ENCODE measurements around the gene GAS6. TPM values are rescaled to one million over a fixed set of nuclear protein-coding genes. Genes with fewer than 3 reads are reported as not detected.

Gene GAS6
- total RNA-seq, 1 donor from 2014 or later = 11.5 TPM

DNA sequence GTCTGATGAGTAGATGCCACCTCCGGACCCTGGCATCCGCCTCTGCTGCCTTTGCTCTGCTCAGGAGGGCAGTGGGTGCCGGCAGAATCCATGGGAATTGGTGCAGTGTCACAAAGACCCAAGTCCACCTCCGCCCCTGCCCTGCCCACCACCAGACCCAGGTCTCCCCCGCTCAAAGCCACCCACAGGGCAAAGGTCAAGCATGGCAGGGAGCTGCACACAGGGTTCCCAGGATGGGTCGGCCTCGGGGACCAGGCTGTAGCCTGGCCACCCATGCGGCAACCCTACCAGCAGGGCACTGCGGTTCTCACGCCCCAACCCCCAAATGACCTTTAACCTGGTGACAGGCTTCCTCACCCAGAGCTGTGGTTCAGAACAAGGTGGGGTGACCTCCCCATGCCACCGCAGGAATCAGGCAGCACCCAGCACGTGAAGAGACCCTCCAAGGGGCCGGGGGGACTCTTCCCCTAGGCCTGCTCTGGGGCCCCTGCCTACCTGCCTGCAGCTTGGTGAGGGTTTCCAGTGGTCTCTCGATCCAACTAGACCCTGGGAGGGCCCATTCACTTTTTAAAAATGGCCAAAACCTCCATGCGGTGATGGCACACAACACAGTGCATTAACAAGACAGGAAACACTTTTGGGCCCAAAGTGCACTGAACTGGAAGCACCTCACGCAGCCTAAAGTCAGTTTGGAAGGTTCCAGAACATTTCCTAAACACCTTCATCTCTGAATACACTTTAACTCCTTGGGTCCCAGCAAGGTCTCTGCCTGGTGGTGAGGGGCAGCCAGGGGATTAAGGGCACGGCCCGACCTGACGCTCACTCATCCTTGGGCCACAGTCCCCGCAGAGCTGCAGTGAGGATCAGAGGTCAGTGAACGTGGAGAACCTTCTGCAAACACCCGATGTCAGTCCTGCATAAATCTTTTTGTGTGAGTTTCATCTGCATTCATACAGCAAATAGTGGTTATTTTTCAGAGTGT is 11.0 kb downstream of the GAS6 start:
- Mint-ChIP-seq H3K4me1 (ENCODE audit: low read depth) (peaks cover 7% of the 10 kb centered on the region), H3K4me3 (ENCODE audit: low read depth) (no peak overlapping the region), H3K27ac (no peak overlapping the region), H3K36me3 (ENCODE audit: insufficient read depth) (no peaks in the 10 kb centered on the region), H3K27me3 (no peaks in the 10 kb centered on the region), H3K9me3 (ENCODE audit: low read depth) (no peaks in the 10 kb centered on the region)
- no peak for DNase-seq (ENCODE audit: low spot score, unreplicated experiment)
- TF ChIP-seq, protein P1, sequence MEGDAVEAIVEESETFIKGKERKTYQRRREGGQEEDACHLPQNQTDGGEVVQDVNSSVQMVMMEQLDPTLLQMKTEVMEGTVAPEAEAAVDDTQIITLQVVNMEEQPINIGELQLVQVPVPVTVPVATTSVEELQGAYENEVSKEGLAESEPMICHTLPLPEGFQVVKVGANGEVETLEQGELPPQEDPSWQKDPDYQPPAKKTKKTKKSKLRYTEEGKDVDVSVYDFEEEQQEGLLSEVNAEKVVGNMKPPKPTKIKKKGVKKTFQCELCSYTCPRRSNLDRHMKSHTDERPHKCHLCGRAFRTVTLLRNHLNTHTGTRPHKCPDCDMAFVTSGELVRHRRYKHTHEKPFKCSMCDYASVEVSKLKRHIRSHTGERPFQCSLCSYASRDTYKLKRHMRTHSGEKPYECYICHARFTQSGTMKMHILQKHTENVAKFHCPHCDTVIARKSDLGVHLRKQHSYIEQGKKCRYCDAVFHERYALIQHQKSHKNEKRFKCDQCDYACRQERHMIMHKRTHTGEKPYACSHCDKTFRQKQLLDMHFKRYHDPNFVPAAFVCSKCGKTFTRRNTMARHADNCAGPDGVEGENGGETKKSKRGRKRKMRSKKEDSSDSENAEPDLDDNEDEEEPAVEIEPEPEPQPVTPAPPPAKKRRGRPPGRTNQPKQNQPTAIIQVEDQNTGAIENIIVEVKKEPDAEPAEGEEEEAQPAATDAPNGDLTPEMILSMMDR (IDR thresholded peaks at IDR 0.05; ENCODE audit: unreplicated experiment) = no peak

GRCh38 chr13:113851826-113852535 is 11.9 kb downstream of the GAS6 start:
- Mint-ChIP-seq H3K9me3 (ENCODE audit: low read depth) (no peaks in the 10 kb centered on the region), H3K27me3 (no peaks in the 10 kb centered on the region), H3K27ac (no peak overlapping the region), H3K4me3 (ENCODE audit: low read depth) (no peak overlapping the region), H3K36me3 (ENCODE audit: insufficient read depth) (no peaks in the 10 kb centered on the region), H3K4me1 (ENCODE audit: low read depth) (peaks cover 7% of the 10 kb centered on the region)
- TF ChIP-seq, protein P1 (IDR thresholded peaks at IDR 0.05; ENCODE audit: unreplicated experiment) = no peak
- DNase-seq (ENCODE audit: low spot score, unreplicated experiment) = no peak

GRCh38 chr13:113851480-113851803 is 12.4 kb downstream of the GAS6 start:
- DNase-seq (ENCODE audit: low spot score, unreplicated experiment) = no peak
- H3K27me3 Mint-ChIP-seq = no peaks in the 10 kb centered on the region
- H3K4me1 Mint-ChIP-seq (ENCODE audit: low read depth) = peaks cover 7% of the 10 kb centered on the region
- H3K9me3 Mint-ChIP-seq (ENCODE audit: low read depth) = no peaks in the 10 kb centered on the region
- H3K36me3 Mint-ChIP-seq (ENCODE audit: insufficient read depth) = no peaks in the 10 kb centered on the region
- H3K27ac Mint-ChIP-seq = no peak overlapping the region
- no peak overlapping the region for H3K4me3 Mint-ChIP-seq (ENCODE audit: low read depth)
- TF ChIP-seq, protein P1 (IDR thresholded peaks at IDR 0.05; ENCODE audit: unreplicated experiment) = no peak

- DNase-seq (ENCODE audit: low spot score, unreplicated experiment) = no peak
- TF ChIP-seq, protein P1 (IDR thresholded peaks at IDR 0.05; ENCODE audit: unreplicated experiment) = no peak
- Mint-ChIP-seq H3K4me3 (ENCODE audit: low read depth) (no peak overlapping the region), H3K36me3 (ENCODE audit: insufficient read depth) (no peaks in the 10 kb centered on the region), H3K27me3 (no peaks in the 10 kb centered on the region), H3K4me1 (ENCODE audit: low read depth) (peaks cover 7% of the 10 kb centered on the region), H3K9me3 (ENCODE audit: low read depth) (no peaks in the 10 kb centered on the region), H3K27ac (no peak overlapping the region)
These were observed 13.0 kb downstream of the GAS6 start for GRCh38 chr13:113850722-113851479.
